ENCODE results near the gene UBE2H.
A peak's percentile ranks its signal among the peaks of the same experiment; 100 is the strongest.
"Not testable (repeated sequence)": the region's sequence is repeated elsewhere in the genome, so short reads cannot be mapped to it uniquely, and the experiment has no call there.

Gene UBE2H

GRCh38 chr7:129960204-129960475 is 7.4 kb upstream of the UBE2H start:
- H3K79me1 ChIP-seq (replicated peaks; ENCODE audit: low read length, poor library complexity, severe bottlenecking); H3K36me3 ChIP-seq (ENCODE audit: control insufficient read depth in 1 of 2, insufficient read depth in 2 of 2, low read depth in 1 of 2, low read length in 2 of 2); H3K4ac ChIP-seq (ENCODE audit: low read depth in 1 of 2, low read length in 2 of 2); H3K14ac ChIP-seq (ENCODE audit: low read length in 2 of 2); H3K4me3 ChIP-seq (ENCODE audit: insufficient read depth in 1 of 2, low read depth in 1 of 2, low read length in 2 of 2); H2AK5ac ChIP-seq (ENCODE audit: low read length, severe bottlenecking); H2AFZ ChIP-seq (ENCODE audit: low read depth, low read length); H2BK120ac ChIP-seq (ENCODE audit: low read depth, low read length); H2BK5ac ChIP-seq (ENCODE audit: low read depth, low read length, poor library complexity, severe bottlenecking); H3K4me1 ChIP-seq (ENCODE audit: control insufficient read depth, insufficient read depth, low read depth, low read length); H3K23ac ChIP-seq (ENCODE audit: low read length in 2 of 2); H4K91ac ChIP-seq (ENCODE audit: low read length); H2BK15ac ChIP-seq (ENCODE audit: low read depth, poor library complexity, severe bottlenecking); H3K27me3 ChIP-seq (ENCODE audit: control insufficient read depth in 1 of 2, insufficient read depth in 1 of 2, low read length in 2 of 2); H3K27ac ChIP-seq (ENCODE audit: low read length, poor library complexity, severe bottlenecking); H3K18ac ChIP-seq (ENCODE audit: low read depth in 1 of 2, low read length in 2 of 2); H3K4me2 ChIP-seq (ENCODE audit: low read length, poor library complexity, severe bottlenecking); H3K9me3 ChIP-seq (ENCODE audit: control insufficient read depth, low read length); H3K9ac ChIP-seq (ENCODE audit: low read length); H4K8ac ChIP-seq (ENCODE audit: low read length); H2BK12ac ChIP-seq (ENCODE audit: low read length in 2 of 2); DNase-seq: not testable (repeated sequence)
- WGBS: 100% methylated on average over 4 of the region's 4 CpGs

- H3K18ac ChIP-seq (ENCODE audit: low read depth in 1 of 2, low read length in 2 of 2): no peak overlapping the region
- DNase-seq: peak; percentile 24
- 86% methylated on average over 12 of the region's 12 CpGs for WGBS
- peaks cover 5% of the 10 kb centered on the region for H3K4me1 ChIP-seq (ENCODE audit: control insufficient read depth, insufficient read depth, low read depth, low read length)
- no peak overlapping the region for H2AK5ac ChIP-seq (ENCODE audit: low read length, severe bottlenecking)
- no peak overlapping the region for H3K4me2 ChIP-seq (ENCODE audit: low read length, poor library complexity, severe bottlenecking)
- no peak overlapping the region for H2BK15ac ChIP-seq (ENCODE audit: low read depth, poor library complexity, severe bottlenecking)
- H3K9ac ChIP-seq (ENCODE audit: low read length): no peak overlapping the region
- no peak overlapping the region for H3K4ac ChIP-seq (ENCODE audit: low read depth in 1 of 2, low read length in 2 of 2)
- H4K8ac ChIP-seq (ENCODE audit: low read length): no peak overlapping the region
- no peaks in the 10 kb centered on the region for H3K9me3 ChIP-seq (ENCODE audit: control insufficient read depth, low read length)
- H2BK12ac ChIP-seq (ENCODE audit: low read length in 2 of 2): no peak overlapping the region
- H2BK5ac ChIP-seq (ENCODE audit: low read depth, low read length, poor library complexity, severe bottlenecking): no peak overlapping the region
- no peak overlapping the region for H3K14ac ChIP-seq (ENCODE audit: low read length in 2 of 2)
- H3K27me3 ChIP-seq (ENCODE audit: control insufficient read depth in 1 of 2, insufficient read depth in 1 of 2, low read length in 2 of 2): no peaks in the 10 kb centered on the region
- no peak overlapping the region for H3K4me3 ChIP-seq (ENCODE audit: insufficient read depth in 1 of 2, low read depth in 1 of 2, low read length in 2 of 2)
- H3K27ac ChIP-seq (ENCODE audit: low read length, poor library complexity, severe bottlenecking): no peak overlapping the region
- H2AFZ ChIP-seq (ENCODE audit: low read depth, low read length): no peak overlapping the region
- no peaks in the 10 kb centered on the region for H3K79me1 ChIP-seq (replicated peaks; ENCODE audit: low read length, poor library complexity, severe bottlenecking)
- no peak overlapping the region for H4K91ac ChIP-seq (ENCODE audit: low read length)
- H3K36me3 ChIP-seq (ENCODE audit: control insufficient read depth in 1 of 2, insufficient read depth in 2 of 2, low read depth in 1 of 2, low read length in 2 of 2): no peaks in the 10 kb centered on the region
- no peak overlapping the region for H3K23ac ChIP-seq (ENCODE audit: low read length in 2 of 2)
- no peak overlapping the region for H2BK120ac ChIP-seq (ENCODE audit: low read depth, low read length)
These were observed 6.9 kb upstream of the UBE2H start for GRCh38 chr7:129959471-129960203.

- H3K27me3 ChIP-seq (ENCODE audit: control insufficient read depth in 1 of 2, insufficient read depth in 1 of 2, low read length in 2 of 2): no peaks in the 10 kb centered on the region
- peak overlapping the region in 1 of 2 experiments; percentile 26 for H3K4ac ChIP-seq (ENCODE audit: low read depth in 1 of 2, low read length in 2 of 2)
- no peaks in the 10 kb centered on the region for H3K9me3 ChIP-seq (ENCODE audit: control insufficient read depth, low read length)
- peak overlapping the region; percentile 43 for H3K9ac ChIP-seq (ENCODE audit: low read length)
- no peak overlapping the region for H2BK5ac ChIP-seq (ENCODE audit: low read depth, low read length, poor library complexity, severe bottlenecking)
- no peak overlapping the region for H2BK12ac ChIP-seq (ENCODE audit: low read length in 2 of 2)
- peaks cover 5% of the 10 kb centered on the region for H3K4me1 ChIP-seq (ENCODE audit: control insufficient read depth, insufficient read depth, low read depth, low read length)
- H3K27ac ChIP-seq (ENCODE audit: low read length, poor library complexity, severe bottlenecking): peak overlapping the region; percentile 4
- no peak overlapping the region for H2BK120ac ChIP-seq (ENCODE audit: low read depth, low read length)
- peak; percentile 94 for DNase-seq
- no peak overlapping the region for H3K14ac ChIP-seq (ENCODE audit: low read length in 2 of 2)
- H3K4me3 ChIP-seq (ENCODE audit: insufficient read depth in 1 of 2, low read depth in 1 of 2, low read length in 2 of 2): no peak overlapping the region
- no peak overlapping the region for H2AK5ac ChIP-seq (ENCODE audit: low read length, severe bottlenecking)
- peak overlapping the region; percentile 5 for H4K8ac ChIP-seq (ENCODE audit: low read length)
- no peaks in the 10 kb centered on the region for H3K79me1 ChIP-seq (replicated peaks; ENCODE audit: low read length, poor library complexity, severe bottlenecking)
- H3K23ac ChIP-seq (ENCODE audit: low read length in 2 of 2): no peak overlapping the region
- H2BK15ac ChIP-seq (ENCODE audit: low read depth, poor library complexity, severe bottlenecking): no peak overlapping the region
- H3K18ac ChIP-seq (ENCODE audit: low read depth in 1 of 2, low read length in 2 of 2): peak overlapping the region in 1 of 2 experiments; percentile 15
- H3K4me2 ChIP-seq (ENCODE audit: low read length, poor library complexity, severe bottlenecking): no peak overlapping the region
- no peak overlapping the region for H4K91ac ChIP-seq (ENCODE audit: low read length)
- WGBS: 31% methylated on average over 9 of the region's 9 CpGs
- H2AFZ ChIP-seq (ENCODE audit: low read depth, low read length): no peak overlapping the region
- no peaks in the 10 kb centered on the region for H3K36me3 ChIP-seq (ENCODE audit: control insufficient read depth in 1 of 2, insufficient read depth in 2 of 2, low read depth in 1 of 2, low read length in 2 of 2)
These were observed 6.1 kb upstream of the UBE2H start for GRCh38 chr7:129958643-129959470.

- H3K79me1 ChIP-seq (replicated peaks; ENCODE audit: low read length, poor library complexity, severe bottlenecking): no peaks in the 10 kb centered on the region
- WGBS: 92% methylated on average over 7 of the region's 8 CpGs
These were observed 3.3 kb upstream of the UBE2H start for GRCh38 chr7:129955993-129956543.

More at GRCh38 chr7:129955993-129956543, 3.3 kb upstream of the UBE2H start:
- DNase-seq: no peak
- no peak overlapping the region for H2BK15ac ChIP-seq (ENCODE audit: low read depth, poor library complexity, severe bottlenecking)
- no peak overlapping the region for H3K4me2 ChIP-seq (ENCODE audit: low read length, poor library complexity, severe bottlenecking)
- no peaks in the 10 kb centered on the region for H3K36me3 ChIP-seq (ENCODE audit: control insufficient read depth in 1 of 2, insufficient read depth in 2 of 2, low read depth in 1 of 2, low read length in 2 of 2)
- no peak overlapping the region for H2AK5ac ChIP-seq (ENCODE audit: low read length, severe bottlenecking)
- no peak overlapping the region for H2AFZ ChIP-seq (ENCODE audit: low read depth, low read length)
- H3K27me3 ChIP-seq (ENCODE audit: control insufficient read depth in 1 of 2, insufficient read depth in 1 of 2, low read length in 2 of 2): no peaks in the 10 kb centered on the region
- no peak overlapping the region for H3K23ac ChIP-seq (ENCODE audit: low read length in 2 of 2)
- peaks cover 5% of the 10 kb centered on the region for H3K4me1 ChIP-seq (ENCODE audit: control insufficient read depth, insufficient read depth, low read depth, low read length)
- H4K91ac ChIP-seq (ENCODE audit: low read length): no peak overlapping the region
- no peak overlapping the region for H2BK120ac ChIP-seq (ENCODE audit: low read depth, low read length)
- no peak overlapping the region for H3K27ac ChIP-seq (ENCODE audit: low read length, poor library complexity, severe bottlenecking)
- no peak overlapping the region for H3K4me3 ChIP-seq (ENCODE audit: insufficient read depth in 1 of 2, low read depth in 1 of 2, low read length in 2 of 2)
- H2BK12ac ChIP-seq (ENCODE audit: low read length in 2 of 2): no peak overlapping the region
- no peak overlapping the region for H3K18ac ChIP-seq (ENCODE audit: low read depth in 1 of 2, low read length in 2 of 2)
- H4K8ac ChIP-seq (ENCODE audit: low read length): no peak overlapping the region
- no peaks in the 10 kb centered on the region for H3K9me3 ChIP-seq (ENCODE audit: control insufficient read depth, low read length)
- no peak overlapping the region for H2BK5ac ChIP-seq (ENCODE audit: low read depth, low read length, poor library complexity, severe bottlenecking)
- no peak overlapping the region for H3K14ac ChIP-seq (ENCODE audit: low read length in 2 of 2)
- no peak overlapping the region for H3K4ac ChIP-seq (ENCODE audit: low read depth in 1 of 2, low read length in 2 of 2)
- no peak overlapping the region for H3K9ac ChIP-seq (ENCODE audit: low read length)

Measured in mesenchymal stem cell (in vitro differentiated cells and primary cell).